OCI-LY1 (cell line): ENCODE results near the gene AGBL1.

Experiments used
- H2AFZ ChIP-seq: fragments of 200-600 bp; sonication (generic), shearing (Covaris generic); 2 replicates; pipeline ENCODE4 v1.6.0; 2014; ENCODE audit warnings: antibody characterized with exemption, mild to moderate bottlenecking, low read length
- H3F3A ChIP-seq: fragments of 200-600 bp; sonication (generic), shearing (Covaris generic); 2 replicates; pipeline ENCODE4 v1.6.0; 2014; ENCODE audit warnings: mild to moderate bottlenecking, antibody characterized with exemption, low read length, moderate library complexity; ENCODE audit not compliant: insufficient read depth
- H3K27ac ChIP-seq: fragments of 200-600 bp; sonication (generic); 2 replicates; pipeline ENCODE4 v1.5.1; 2014; ENCODE audit warnings: low read length, mixed run types, mild to moderate bottlenecking, low read depth; ENCODE audit not compliant: poor library complexity, severe bottlenecking
- H3K27me3 ChIP-seq: fragments of 200-600 bp; sonication (generic); 2 replicates; pipeline ENCODE4 v1.6.0; 2014; ENCODE audit warnings: antibody characterized with exemption, mild to moderate bottlenecking, low read length, moderate library complexity; ENCODE audit not compliant: insufficient read depth
- H3K36me3 ChIP-seq: fragments of 200-600 bp; sonication (generic); 2 replicates; pipeline ENCODE4 v1.6.1; 2014; ENCODE audit warnings: mild to moderate bottlenecking, antibody characterized with exemption, low read length, moderate library complexity, mixed read lengths; ENCODE audit not compliant: insufficient read depth
- H3K4me1 ChIP-seq: fragments of 200-600 bp; sonication (generic); 2 replicates; pipeline ENCODE4 v1.5.1; 2014; ENCODE audit warnings: mild to moderate bottlenecking, low read length, moderate library complexity; ENCODE audit not compliant: insufficient read depth, severe bottlenecking
- H3K4me2 ChIP-seq: fragments of 200-600 bp; sonication (generic), shearing (Covaris generic); 2 replicates; pipeline ENCODE4 v1.6.1; 2014; ENCODE audit warnings: low read length
- H3K4me3 ChIP-seq: fragments of 200-600 bp; sonication (generic); 2 replicates; pipeline ENCODE4 v1.5.1; 2014; ENCODE audit warnings: low read length, low read depth, mild to moderate bottlenecking, mixed read lengths; ENCODE audit not compliant: poor library complexity, severe bottlenecking
- H3K79me2 ChIP-seq: fragments of 200-600 bp; shearing (Covaris generic); 2 replicates; pipeline ENCODE4 v1.6.1; 2016; ENCODE audit warnings: mixed run types, low read length, mixed read lengths; ENCODE audit not compliant: insufficient read depth
- H3K9ac ChIP-seq: fragments of 200-600 bp; sonication (generic), shearing (Covaris generic); 2 replicates; pipeline ENCODE4 v1.6.1; 2014; ENCODE audit warnings: mild to moderate bottlenecking, low read length, mixed read lengths
- H3K9me2 ChIP-seq: fragments of 200-600 bp; sonication (generic), shearing (Covaris generic); 2 replicates; pipeline ENCODE4 v1.6.1; 2014; ENCODE audit warnings: low read depth, mild to moderate bottlenecking, low read length, mixed read lengths
- H3K9me3 ChIP-seq: fragments of 200-600 bp; shearing (Covaris generic); 2 replicates; pipeline ENCODE4 v1.6.1; 2014; ENCODE audit warnings: low read length, mixed read lengths
- H4K20me1 ChIP-seq: fragments of 200-600 bp; sonication (generic), shearing (Covaris generic); 2 replicates; pipeline ENCODE4 v1.6.0; 2016; ENCODE audit warnings: mild to moderate bottlenecking, low read length; ENCODE audit not compliant: insufficient read depth
- CTCF ChIP-seq: fragments of 200-600 bp; sonication (generic), shearing (Covaris generic); IDR thresholded peaks from 2 replicates; pipeline ENCODE4 v1.5.1; 2017; ENCODE audit warnings: mild to moderate bottlenecking, antibody characterized with exemption, low read length, moderate library complexity, mixed read lengths
- EZH2 ChIP-seq: fragments of 200-600 bp; sonication (generic), shearing (Covaris generic); IDR thresholded peaks from 2 replicates; pipeline ENCODE4 v1.8.0; 2017; ENCODE audit warnings: borderline replicate concordance, mixed run types, mild to moderate bottlenecking, antibody characterized with exemption, low read length, moderate library complexity, mixed read lengths

The AGBL1 gene

GRCh38 chr15:86630946-86631345 lies 551.3 kb downstream of the AGBL1 start:
- no peak overlapping the region for H3K9ac ChIP-seq
- no peaks in the 10 kb centered on the region for H3K9me2 ChIP-seq
- no peak overlapping the region for H2AFZ ChIP-seq
- no peaks in the 10 kb centered on the region for H3K27me3 ChIP-seq
- no peaks in the 10 kb centered on the region for H3K36me3 ChIP-seq
- H3K4me3 ChIP-seq, result no peak overlapping the region
- no peak overlapping the region for H3K4me2 ChIP-seq
- H3K9me3 ChIP-seq, result no peaks in the 10 kb centered on the region
- H3F3A ChIP-seq, result no peaks in the 10 kb centered on the region
- H3K27ac ChIP-seq, result no peak overlapping the region
- no peaks in the 10 kb centered on the region for H3K79me2 ChIP-seq
- H4K20me1 ChIP-seq, result no peaks in the 10 kb centered on the region
- no peaks in the 10 kb centered on the region for H3K4me1 ChIP-seq
- TF ChIP-seq CTCF (no peak), EZH2 (no peak)

DNA sequence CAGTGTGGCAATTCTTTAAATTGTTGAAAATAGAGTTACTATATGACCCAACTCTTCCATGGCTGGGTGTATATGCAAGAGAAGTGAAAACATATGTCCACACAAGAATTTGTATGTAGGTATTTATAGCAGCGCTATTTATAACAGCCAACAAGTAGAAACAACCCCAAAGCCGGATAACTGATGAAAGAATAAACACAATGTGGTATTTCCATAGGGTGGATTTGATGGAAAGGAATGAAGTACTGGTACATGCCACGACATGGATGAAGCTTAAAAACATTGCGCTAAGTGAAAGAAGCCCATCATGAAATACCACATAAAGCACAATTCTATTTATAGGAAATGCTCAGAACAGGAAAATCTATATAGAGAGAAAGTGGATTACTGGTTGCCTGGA lies 554.5 kb downstream of the AGBL1 start:
- Histone ChIP-seq H3F3A (no peaks in the 10 kb centered on the region), H4K20me1 (no peaks in the 10 kb centered on the region), H3K36me3 (no peaks in the 10 kb centered on the region), H3K79me2 (no peaks in the 10 kb centered on the region), H2AFZ (no peak overlapping the region), H3K4me3 (no peak overlapping the region), H3K27me3 (no peaks in the 10 kb centered on the region), H3K9me2 (no peaks in the 10 kb centered on the region), H3K4me1 (no peaks in the 10 kb centered on the region), H3K4me2 (no peak overlapping the region), H3K27ac (no peak overlapping the region), H3K9me3 (no peaks in the 10 kb centered on the region), H3K9ac (no peak overlapping the region)
- TF ChIP-seq CTCF (no peak), EZH2 (no peak)

GRCh38 chr15:86634992-86635638 lies 555.4 kb downstream of the AGBL1 start:
- Histone ChIP-seq H4K20me1 (no peaks in the 10 kb centered on the region), H2AFZ (no peak overlapping the region), H3K36me3 (no peaks in the 10 kb centered on the region), H3K4me2 (no peak overlapping the region), H3K9ac (no peak overlapping the region), H3K4me1 (no peaks in the 10 kb centered on the region), H3K27me3 (no peaks in the 10 kb centered on the region), H3K79me2 (no peaks in the 10 kb centered on the region), H3F3A (no peaks in the 10 kb centered on the region), H3K9me2 (no peaks in the 10 kb centered on the region), H3K9me3 (no peaks in the 10 kb centered on the region), H3K27ac (no peak overlapping the region), H3K4me3 (no peak overlapping the region)
- TF ChIP-seq EZH2 (no peak), CTCF (no peak)
